ENCODE measurements around the gene SUN5.

SUN5 gene

GRCh38 chr20:33013701-33014326 lies 9.6 kb upstream of the SUN5 start:
- no peak for DNase-seq

GRCh38 chr20:33012327-33013189 lies 8.3 kb upstream of the SUN5 start:
- no peak for DNase-seq

- DNase-seq = no peak
Observed at GRCh38 chr20:33010674-33011449, 6.6 kb upstream of the SUN5 start.

GRCh38 chr20:33010133-33010504 lies 5.9 kb upstream of the SUN5 start:
- DNase-seq = no peak

GRCh38 chr20:33009214-33010132 lies 5.2 kb upstream of the SUN5 start:
- DNase-seq = no peak

GRCh38 chr20:33008336-33009213 lies 4.3 kb upstream of the SUN5 start:
- no peak for DNase-seq

GRCh38 chr20:33007376-33008335 lies 3.4 kb upstream of the SUN5 start, which contains the start of gene BPIFB2:
TSS of gene BPIFB2 (plus strand) at chr20:33007704. CDS start at chr20:33008575, 871 bp downstream.
- no peak for DNase-seq

GRCh38 chr20:33006776-33007375 lies 2.6 kb upstream of the SUN5 start:
- no peak for DNase-seq

- no peak for DNase-seq
Observed at GRCh38 chr20:33005908-33006775, 1.9 kb upstream of the SUN5 start.

GRCh38 chr20:33005132-33005566 lies 916 bp upstream of the SUN5 start:
- no peak for DNase-seq

GRCh38 chr20:33002087-33002808 lies 2.0 kb downstream of the SUN5 start:
- DNase-seq = no peak

- DNase-seq = no peak
Observed at GRCh38 chr20:33000802-33001466, 3.3 kb downstream of the SUN5 start.

GRCh38 chr20:32999603-33000250 lies 4.5 kb downstream of the SUN5 start:
- no peak for DNase-seq

- DNase-seq = no peak
Observed at GRCh38 chr20:32997431-32997830, 6.8 kb downstream of the SUN5 start.

- DNase-seq = no peak
Observed at GRCh38 chr20:32995802-32996201, 8.4 kb downstream of the SUN5 start.

GRCh38 chr20:32993496-32994050 lies 10.7 kb downstream of the SUN5 start:
- no peak for DNase-seq
